Activated effector memory CD4-positive, alpha-beta T cell treated with Interleukin-2 at 50 U/mL for 16 hours (primary cell): ENCODE data around the gene PEX19.

Source experiments
- DNase-seq: peaks from one replicate; pipeline ENCODE4 v3.0.0-alpha.2; 2020

PEX19 gene

DNA sequence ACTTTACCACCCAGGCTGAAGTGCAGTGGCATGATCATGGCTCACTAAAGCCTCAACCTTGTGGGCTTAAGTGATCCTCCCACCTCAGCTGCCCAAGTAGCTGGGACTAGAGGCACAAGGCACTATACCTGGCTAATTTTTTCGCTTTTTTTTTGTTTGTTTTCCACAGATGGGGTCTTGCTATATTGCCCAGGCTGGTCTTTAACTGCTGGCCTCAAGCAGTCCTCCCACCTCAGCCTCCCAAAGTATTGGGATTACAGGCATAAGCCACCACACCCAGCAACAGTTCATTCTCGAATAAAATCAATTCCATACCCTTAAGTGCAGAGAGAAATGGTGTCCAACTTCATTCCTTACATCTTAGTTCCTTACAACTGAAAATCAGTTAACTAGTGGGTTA is 47.4 kb downstream of the PEX19 start:
- no peak for DNase-seq

DNA sequence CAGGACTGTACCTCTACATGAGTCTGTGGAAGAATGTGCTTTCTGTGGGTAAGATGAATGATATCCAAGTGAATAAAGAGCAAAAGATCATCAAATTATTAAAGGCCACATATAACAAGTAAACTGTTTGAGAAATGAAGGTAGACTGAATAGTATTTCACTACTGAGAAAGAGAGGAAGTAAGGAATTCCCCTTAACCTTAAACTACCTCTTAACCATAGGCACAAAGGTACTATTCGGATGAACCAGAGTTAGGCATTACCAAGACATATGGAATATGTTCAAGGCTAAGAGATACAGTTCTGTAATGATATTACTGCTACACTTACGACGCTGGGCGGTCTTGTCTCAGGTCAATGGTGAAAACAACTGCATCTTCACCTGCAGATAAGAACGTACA is 48.1 kb downstream of the PEX19 start:
- DNase-seq: no peak

GRCh38 chr1:160232911-160233310 is 52.0 kb downstream of the PEX19 start:
- DNase-seq: no peak

- no peak for DNase-seq
These were observed 56.5 kb downstream of the PEX19 start for GRCh38 chr1:160228431-160228830.

DNA sequence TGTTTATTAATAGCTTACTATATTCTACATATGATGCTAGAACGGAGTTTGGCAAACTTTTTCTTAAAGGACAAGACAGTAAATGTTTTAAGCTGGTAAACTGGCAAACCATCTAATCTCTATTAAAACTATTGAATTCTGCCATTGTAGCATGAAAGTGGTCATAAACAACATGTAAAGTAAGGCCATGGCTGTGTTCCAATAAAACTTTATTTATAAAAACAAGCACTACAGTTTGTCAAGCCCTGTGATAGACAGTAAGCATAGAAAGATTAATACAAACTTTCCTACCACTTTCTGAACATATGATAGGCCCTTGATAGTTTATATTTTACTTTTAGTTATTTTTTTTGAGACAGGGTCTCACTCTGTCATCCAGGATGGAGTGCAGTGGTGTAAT is 57.4 kb downstream of the PEX19 start:
- DNase-seq: no peak

- DNase-seq: no peak
These were observed 57.9 kb downstream of the PEX19 start for GRCh38 chr1:160227034-160227433.
